ENCODE results near the gene DTNB. TPM values are rescaled to one million over a fixed set of nuclear protein-coding genes. Genes with fewer than 3 reads are reported as not detected.
A peak's percentile ranks its signal among the peaks of the same experiment; 100 is the strongest.

DTNB gene
- total and polyA plus RNA-seq, 2 of the 4 experiments (the other 2 are of a cell fraction) = 3.8 to 5.3 TPM

- DNase-seq (peak; percentile 61), ATAC-seq (ENCODE audit: low read depth) (no peak)
- Histone ChIP-seq H3K4ac (ENCODE audit: low read depth, low read length) (no peak overlapping the region), H3K23ac (ENCODE audit: low read depth, low read length) (no peak overlapping the region), H3K4me2 (ENCODE audit: low read depth, low read length) (no peak overlapping the region), H2BK15ac (ENCODE audit: low read depth, low read length) (no peak overlapping the region), H3K56ac (ENCODE audit: extremely low read depth, insufficient read depth, low read length) (no peak overlapping the region), H3K18ac (ENCODE audit: low read depth, low read length) (no peak overlapping the region), H3K4me1 (ENCODE audit: control insufficient read depth, insufficient read depth, low read length) (no peaks in the 10 kb centered on the region), H2AK9ac (replicated peaks; ENCODE audit: low read depth, low read length, poor library complexity) (no peak overlapping the region), H3K27ac (ENCODE audit: insufficient read depth, low read length) (no peak overlapping the region), H4K91ac (ENCODE audit: insufficient read depth, low read depth, low read length) (no peak overlapping the region), H2AK5ac (ENCODE audit: low read depth, low read length) (no peak overlapping the region), H3K79me1 (ENCODE audit: low read depth in 1 of 2, low read length in 2 of 2) (no peaks in the 10 kb centered on the region), H2BK5ac (ENCODE audit: low read depth, low read length, poor library complexity, severe bottlenecking) (no peak overlapping the region), H4K8ac (ENCODE audit: low read depth in 2 of 2, low read length in 2 of 2) (no peak overlapping the region), H3K36me3 (ENCODE audit: control insufficient read depth, insufficient read depth, low read length) (no peaks in the 10 kb centered on the region), H4K20me1 (ENCODE audit: insufficient read depth, low read length) (no peaks in the 10 kb centered on the region), H3K27me3 (ENCODE audit: control insufficient read depth, insufficient read depth, low read length) (no peaks in the 10 kb centered on the region), H3K9ac (ENCODE audit: low read depth, low read length) (no peak overlapping the region), H2AFZ (replicated peaks; ENCODE audit: low read length, poor library complexity) (no peak overlapping the region), H3K9me1 (ENCODE audit: insufficient read depth, low read length) (peaks cover 2% of the 10 kb centered on the region; the same call in 1 of the 2 replicates), H3K4me3 (ENCODE audit: insufficient read depth, low read depth, low read length) (no peak overlapping the region), H4K5ac (ENCODE audit: low read depth, low read length) (no peak overlapping the region), H2BK20ac (ENCODE audit: low read depth, low read length) (no peak overlapping the region), H3K14ac (replicated peaks; ENCODE audit: low read depth, low read length) (no peak overlapping the region), H2BK120ac (ENCODE audit: low read depth, low read length) (no peak overlapping the region), H3K9me3 (ENCODE audit: control insufficient read depth, insufficient read depth, low read length) (no peaks in the 10 kb centered on the region)
- WGBS, 2 experiments (ENCODE audit: extremely low coverage in 2 of 2, insufficient read length in 1 of 2) = no CpG with 5 or more reads among the region's 2 CpGs
- CTCF ChIA-PET = no interaction called here
- in situ Hi-C loops (cut with MboI; ENCODE audit: low sequenced_read_pairs) (no loop called here), dilution Hi-C loops (cut with HindIII; ENCODE audit: low sequenced_read_pairs, unreplicated experiment) (no loop called here), intact Hi-C loops (cut with micrococcal nuclease) (no loop called here)
- no peak for TF ChIP-seq NFE2L2 (IDR thresholded peaks at IDR 0.05; ENCODE audit: low read depth, low read length)
- TF ChIP-seq CTCF (conservative IDR thresholded peaks at IDR 0.05; ENCODE audit: low read depth, low read length) = no peak
- no peak for TF ChIP-seq MXI1 (IDR thresholded peaks at IDR 0.05; ENCODE audit: borderline replicate concordance, low read depth, low read length)
- TF ChIP-seq CEBPB (IDR thresholded peaks at IDR 0.05; ENCODE audit: low read depth, low read length) = no peak
- no peak for TF ChIP-seq RFX5 (IDR thresholded peaks at IDR 0.05; ENCODE audit: low read depth, low read length)
- no peak for TF ChIP-seq CHD1 (IDR thresholded peaks at IDR 0.05; ENCODE audit: low read depth, low read length)
- no peak for TF ChIP-seq FOS (IDR thresholded peaks at IDR 0.05; ENCODE audit: low read depth, low read length)
- TF ChIP-seq BHLHE40 (IDR thresholded peaks at IDR 0.05; ENCODE audit: low read depth, low read length) = no peak
- TF ChIP-seq USF2 (IDR thresholded peaks at IDR 0.05; ENCODE audit: low read depth, low read length) = no peak
- TF ChIP-seq MAFK (IDR thresholded peaks at IDR 0.05; ENCODE audit: low read depth, low read length) = no peak
- TF ChIP-seq, protein P1, sequence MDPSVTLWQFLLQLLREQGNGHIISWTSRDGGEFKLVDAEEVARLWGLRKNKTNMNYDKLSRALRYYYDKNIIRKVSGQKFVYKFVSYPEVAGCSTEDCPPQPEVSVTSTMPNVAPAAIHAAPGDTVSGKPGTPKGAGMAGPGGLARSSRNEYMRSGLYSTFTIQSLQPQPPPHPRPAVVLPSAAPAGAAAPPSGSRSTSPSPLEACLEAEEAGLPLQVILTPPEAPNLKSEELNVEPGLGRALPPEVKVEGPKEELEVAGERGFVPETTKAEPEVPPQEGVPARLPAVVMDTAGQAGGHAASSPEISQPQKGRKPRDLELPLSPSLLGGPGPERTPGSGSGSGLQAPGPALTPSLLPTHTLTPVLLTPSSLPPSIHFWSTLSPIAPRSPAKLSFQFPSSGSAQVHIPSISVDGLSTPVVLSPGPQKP (IDR thresholded peaks at IDR 0.05; ENCODE audit: borderline replicate concordance, low read depth, low read length) = no peak
- TF ChIP-seq MAZ (IDR thresholded peaks at IDR 0.05; ENCODE audit: borderline replicate concordance, low read depth, low read length) = no peak
- TF ChIP-seq RAD21 (IDR thresholded peaks at IDR 0.05; ENCODE audit: low read length) = no peak
- TF ChIP-seq POLR2A (IDR thresholded peaks at IDR 0.05; ENCODE audit: low read depth, low read length) = no peak
- no peak for TF ChIP-seq SMC3 (IDR thresholded peaks at IDR 0.05; ENCODE audit: low read depth, low read length)
- TF ChIP-seq RCOR1 (IDR thresholded peaks at IDR 0.05; ENCODE audit: insufficient replicate concordance, low read length) = no peak
- POLR2A ChIA-PET (ENCODE audit: unreplicated experiment) = no interaction called here
- BruUV-seq (replicated peaks) = no TSS peak
These were observed 167.8 kb downstream of the DTNB start for GRCh38 chr2:25505622-25506021.
